Left renal cortex interstitium (tissue), 4 donors: ENCODE measurements around the gene IL1F10. TPM values are rescaled to one million over a fixed set of nuclear protein-coding genes. Genes with fewer than 3 reads are reported as not detected.

Source experiments
- polyA plus RNA-seq, 4 donors: library from polyadenylated mRNA; unstranded; fragments of 120-200 nt; gene quantifications; one replicate each; pipeline ENCODE4 v1.2.1, GENCODE V29; 2013; ENCODE audit not compliant: insufficient read length in 4 of 4

Gene IL1F10
- polyA plus RNA-seq, 4 donors = not detected

Other genes starting within 250 kb of the IL1F10 start
- 1 to 10 TPM in 1 of 4 donors, under 1 TPM in 3; 0.35 to 3.1 (median 0.60) TPM for gene IL1B, start 231.2 kb upstream of the IL1F10 start, polyA plus RNA-seq
- gene IL37, start 156.8 kb upstream of the IL1F10 start, polyA plus RNA-seq = under 1 TPM in 1 of 4 donors, not detected in 3; 0.13 TPM
- under 1 TPM in 2 of 4 donors, not detected in 2; 0.21 to 0.25 TPM for gene IL36G, start 90.0 kb upstream of the IL1F10 start, polyA plus RNA-seq
- not detected for gene IL36A, start 62.5 kb upstream of the IL1F10 start, polyA plus RNA-seq
- not detected for gene IL36B, start 15.1 kb upstream of the IL1F10 start, polyA plus RNA-seq
- not detected for gene IL36RN, start 8.8 kb upstream of the IL1F10 start, polyA plus RNA-seq
- 1 to 10 TPM in 3 of 4 donors, under 1 TPM in 1; 0.83 to 5.1 (median 3.1) TPM for gene IL1RN, start 59.6 kb downstream of the IL1F10 start, polyA plus RNA-seq
- 10 to 100 TPM in 3 of 4 donors, 1 to 10 TPM in 1; 9.1 to 17.1 (median 10.7) TPM for gene PSD4, start 106.0 kb downstream of the IL1F10 start, polyA plus RNA-seq
- 100 to 1,000 TPM; 202 to 593 (median 403) TPM for gene PAX8, start 211.0 kb downstream of the IL1F10 start, polyA plus RNA-seq